Mesenchymal stem cell (in vitro differentiated cells and primary cell): ENCODE results near the gene TMEM74B.

Experiments
- DNase-seq: peaks from one replicate; pipeline ENCODE4 v3.0.0-alpha.2; 2013
- H2AFZ ChIP-seq: one replicate; pipeline ENCODE4 v1.6.1; 2013; ENCODE audit warnings: low read depth, mild to moderate bottlenecking, control low read depth, inconsistent platforms, low read length, moderate library complexity
- H2AK5ac ChIP-seq: 2 replicates; pipeline ENCODE4 v1.6.1; 2013; ENCODE audit warnings: low read length, moderate library complexity, mild to moderate bottlenecking, inconsistent platforms; ENCODE audit not compliant: severe bottlenecking
- H2BK120ac ChIP-seq: one replicate; pipeline ENCODE4 v1.6.1; 2013; ENCODE audit warnings: low read depth, mild to moderate bottlenecking, inconsistent platforms, low read length, moderate library complexity
- H2BK12ac ChIP-seq, 2 experiments: one replicate each; pipeline ENCODE4 v1.6.1; 2013; ENCODE audit warnings: inconsistent platforms in 2 of 2, low read length in 2 of 2, mild to moderate bottlenecking in 2 of 2, moderate library complexity in 2 of 2, control low read depth in 1 of 2
- H2BK15ac ChIP-seq: one replicate; pipeline ENCODE4 v1.6.1; 2013; ENCODE audit warnings: mild to moderate bottlenecking, low read depth, inconsistent platforms; ENCODE audit not compliant: poor library complexity, severe bottlenecking
- H2BK5ac ChIP-seq: 2 replicates; pipeline ENCODE4 v1.6.1; 2013; ENCODE audit warnings: low read depth, mild to moderate bottlenecking, low read length, control low read depth, inconsistent platforms; ENCODE audit not compliant: poor library complexity, severe bottlenecking
- H3K14ac ChIP-seq, 2 experiments: one replicate each; pipeline ENCODE4 v1.6.1; 2013; ENCODE audit warnings: inconsistent platforms in 2 of 2, low read length in 2 of 2, control low read depth in 1 of 2, mild to moderate bottlenecking in 1 of 2, moderate library complexity in 1 of 2
- H3K18ac ChIP-seq, 2 experiments: one replicate each; pipeline ENCODE4 v1.6.1; 2013; ENCODE audit warnings: inconsistent platforms in 2 of 2, low read length in 2 of 2, control low read depth in 1 of 2, low read depth in 1 of 2, mild to moderate bottlenecking in 1 of 2
- H3K23ac ChIP-seq, 2 experiments: one replicate each; pipeline ENCODE4 v1.6.1; 2013; ENCODE audit warnings: inconsistent platforms in 2 of 2, low read length in 2 of 2, mild to moderate bottlenecking in 2 of 2, moderate library complexity in 2 of 2, control low read depth in 1 of 2
- H3K27ac ChIP-seq: 2 replicates; pipeline ENCODE4 v1.5.1; 2013; ENCODE audit warnings: mild to moderate bottlenecking, moderate library complexity, low read length, control low read depth, inconsistent platforms; ENCODE audit not compliant: poor library complexity, severe bottlenecking
- H3K27me3 ChIP-seq, 2 experiments: 2 replicates each; pipeline versions ENCODE4 v1.6.1 to v1.7.0; 2013; ENCODE audit warnings: low read length in 2 of 2, mild to moderate bottlenecking in 2 of 2, moderate library complexity in 2 of 2, control low read depth in 1 of 2, inconsistent platforms in 1 of 2; ENCODE audit not compliant: control insufficient read depth in 1 of 2, insufficient read depth in 1 of 2
- H3K36me3 ChIP-seq, 2 experiments: 2 replicates each; pipeline versions ENCODE4 v1.6.1 to v1.7.0; 2013; ENCODE audit warnings: low read length in 2 of 2, control low read depth in 1 of 2, inconsistent platforms in 1 of 2, low read depth in 1 of 2, mild to moderate bottlenecking in 1 of 2; ENCODE audit not compliant: insufficient read depth in 2 of 2, control insufficient read depth in 1 of 2
- H3K4ac ChIP-seq, 2 experiments: one replicate each; pipeline ENCODE4 v1.6.1; 2013; ENCODE audit warnings: inconsistent platforms in 2 of 2, low read length in 2 of 2, mild to moderate bottlenecking in 2 of 2, moderate library complexity in 2 of 2, control low read depth in 1 of 2, low read depth in 1 of 2
- H3K4me1 ChIP-seq: 2 replicates; pipeline ENCODE4 v1.6.1; 2013; ENCODE audit warnings: low read depth, low read length, control low read depth; ENCODE audit not compliant: control insufficient read depth, insufficient read depth
- H3K4me2 ChIP-seq: 2 replicates; pipeline ENCODE4 v1.6.1; 2013; ENCODE audit warnings: low read length, mild to moderate bottlenecking, inconsistent platforms; ENCODE audit not compliant: poor library complexity, severe bottlenecking
- H3K4me3 ChIP-seq, 2 experiments: 2 replicates each; pipeline versions ENCODE4 v1.5.1 to v1.7.0; 2013; ENCODE audit warnings: low read length in 2 of 2, mild to moderate bottlenecking in 2 of 2, control low read depth in 1 of 2, low read depth in 1 of 2; ENCODE audit not compliant: insufficient read depth in 1 of 2
- H3K79me1 ChIP-seq: replicated peaks from 2 replicates; pipeline ENCODE4 v1.6.1; 2013; ENCODE audit warnings: mild to moderate bottlenecking, control low read depth, low read length, inconsistent platforms; ENCODE audit not compliant: poor library complexity, severe bottlenecking
- H3K9ac ChIP-seq: 2 replicates; pipeline ENCODE4 v1.7.0; 2013; ENCODE audit warnings: mild to moderate bottlenecking, low read length, moderate library complexity
- H3K9me3 ChIP-seq: 2 replicates; pipeline ENCODE4 v1.7.0; 2013; ENCODE audit warnings: mild to moderate bottlenecking, low read length; ENCODE audit not compliant: control insufficient read depth
- H4K8ac ChIP-seq: one replicate; pipeline ENCODE4 v1.6.1; 2013; ENCODE audit warnings: inconsistent platforms, mild to moderate bottlenecking, low read length, moderate library complexity
- H4K91ac ChIP-seq: one replicate; pipeline ENCODE4 v1.6.1; 2013; ENCODE audit warnings: mild to moderate bottlenecking, low read length, inconsistent platforms
- WGBS: methylation state at CpG from one replicate; pipeline ENCODE4 v1.1.7; 2013; ENCODE audit warnings: mixed read lengths; 5-methylcytosine and 5-hydroxymethylcytosine counted together

TMEM74B gene

DNA sequence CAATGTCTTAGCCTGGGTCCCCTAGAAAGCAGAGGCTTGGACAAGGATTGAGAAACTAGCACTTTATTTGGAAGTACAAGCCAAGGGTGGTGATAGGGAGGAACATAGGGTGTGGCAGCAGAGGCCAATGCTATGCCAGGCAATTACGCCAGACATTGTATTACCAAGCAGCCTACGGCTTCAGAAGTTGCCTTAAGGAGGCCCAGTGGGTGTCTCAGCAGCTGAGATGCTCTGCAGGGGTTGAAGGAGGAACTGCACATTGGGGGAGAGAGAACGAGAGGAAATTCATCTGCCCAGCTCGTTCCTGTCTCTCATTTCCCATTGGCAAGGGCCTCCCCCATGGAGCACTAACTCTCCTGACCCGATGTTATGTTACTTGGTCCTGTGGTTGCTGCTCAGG lies 19.3 kb upstream of the TMEM74B start:
- no peak overlapping the region for H2AFZ ChIP-seq
- H3K4ac ChIP-seq, result no peak overlapping the region
- 92% methylated on average over 5 of the region's 5 CpGs for WGBS

DNA sequence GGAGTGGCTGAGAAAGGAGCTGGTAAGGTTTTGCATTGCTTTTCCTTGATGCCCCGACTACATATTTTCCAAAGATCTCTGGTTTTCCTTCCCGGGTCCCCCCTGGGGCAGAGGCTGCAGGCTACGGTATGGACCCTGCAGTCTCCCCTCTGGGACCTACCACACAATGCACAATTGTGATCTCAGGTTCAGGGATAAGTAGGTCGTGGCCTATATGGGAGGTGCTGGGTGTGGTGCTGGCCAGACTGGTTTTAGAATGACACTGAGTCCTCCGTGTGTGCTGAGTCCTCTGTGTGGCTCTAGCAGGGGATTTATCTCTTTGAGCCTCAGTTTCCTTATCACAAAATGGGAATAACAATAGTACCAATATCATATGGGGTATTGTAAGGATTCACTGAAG lies 18.8 kb upstream of the TMEM74B start:
- Histone ChIP-seq H3K14ac (no peak overlapping the region), H3K4me3 (no peak overlapping the region), H3K4me1 (no peaks in the 10 kb centered on the region), H2BK120ac (no peak overlapping the region), H3K27ac (no peak overlapping the region), H2AFZ (no peak overlapping the region), H3K79me1 (no peaks in the 10 kb centered on the region), H3K23ac (peak overlapping the region in 1 of 2 experiments; percentile 63), H3K4me2 (no peak overlapping the region), H2AK5ac (no peak overlapping the region), H3K9me3 (no peaks in the 10 kb centered on the region), H3K18ac (no peak overlapping the region), H2BK12ac (no peak overlapping the region), H4K91ac (no peak overlapping the region), H2BK5ac (no peak overlapping the region), H3K9ac (no peak overlapping the region), H3K27me3 (peaks cover 49 to 68% of the 10 kb centered on the region in 2 experiments), H3K4ac (no peak overlapping the region), H4K8ac (no peak overlapping the region), H3K36me3 (no peaks in the 10 kb centered on the region), H2BK15ac (no peak overlapping the region)
- DNase-seq, result no peak
- 79% methylated on average over 3 of the region's 5 CpGs for WGBS

More for the DNA sequence above, 19.3 kb upstream of the TMEM74B start:
- H3K9me3 ChIP-seq, result no peaks in the 10 kb centered on the region
- no peak overlapping the region for H2BK5ac ChIP-seq
- DNase-seq, result no peak
- H3K36me3 ChIP-seq, result no peaks in the 10 kb centered on the region
- no peak overlapping the region for H3K9ac ChIP-seq
- H3K4me1 ChIP-seq, result no peaks in the 10 kb centered on the region
- H3K4me3 ChIP-seq, result no peak overlapping the region
- no peaks in the 10 kb centered on the region for H3K79me1 ChIP-seq
- no peak overlapping the region for H2AK5ac ChIP-seq
- H3K4me2 ChIP-seq, result no peak overlapping the region
- H2BK15ac ChIP-seq, result no peak overlapping the region
- no peak overlapping the region for H2BK120ac ChIP-seq
- H3K18ac ChIP-seq, result no peak overlapping the region
- H3K14ac ChIP-seq, result no peak overlapping the region
- no peak overlapping the region for H3K23ac ChIP-seq
- H3K27ac ChIP-seq, result no peak overlapping the region
- peaks cover 49 to 68% of the 10 kb centered on the region in 2 experiments for H3K27me3 ChIP-seq
- no peak overlapping the region for H2BK12ac ChIP-seq
- H4K8ac ChIP-seq, result no peak overlapping the region
- no peak overlapping the region for H4K91ac ChIP-seq

DNA sequence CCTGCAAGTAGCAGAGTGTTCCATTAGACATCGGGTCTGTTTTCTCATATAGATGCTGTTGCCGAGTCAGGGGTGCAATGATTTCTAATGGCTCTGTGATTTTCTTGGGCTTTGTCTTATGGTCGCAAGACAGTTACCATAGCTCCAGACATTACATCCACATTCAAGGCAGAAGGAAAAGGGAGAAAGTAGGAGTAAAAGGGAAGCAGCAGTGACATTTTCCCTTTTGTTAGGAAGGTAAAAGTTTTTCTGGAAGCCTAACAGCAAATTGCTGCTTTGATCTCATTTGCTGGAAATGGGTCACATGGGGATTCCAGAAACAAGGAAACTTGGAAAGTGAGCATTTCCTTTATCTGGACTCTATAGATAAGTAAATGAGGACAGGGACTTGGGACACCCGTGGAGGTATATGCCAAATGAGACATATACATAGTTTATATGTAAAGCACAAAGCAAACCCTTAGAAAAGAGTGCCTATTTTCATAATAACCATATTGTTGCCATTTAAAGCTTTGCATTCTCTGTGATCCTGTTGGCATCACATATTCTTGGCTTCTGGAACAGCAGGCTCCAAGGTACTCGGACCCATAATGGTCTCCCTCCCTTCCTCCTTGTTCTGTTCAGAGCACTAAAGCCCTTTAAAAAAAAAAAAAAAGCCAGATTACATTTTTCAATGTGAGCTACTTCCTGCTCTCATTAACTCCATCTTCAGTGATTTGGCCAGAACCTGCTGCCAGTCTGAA lies 18.2 kb upstream of the TMEM74B start, which contains the start of gene C20orf202:
C20orf202 (plus strand) TSS at position 693 of the 743 bp plus-strand sequence. CDS start 132 bp downstream, outside the sequence.
- 79% methylated on average over 3 of the region's 5 CpGs for WGBS
- Histone ChIP-seq H3K14ac (no peak within 1 kb of the TSS), H4K8ac (no peak within 1 kb of the TSS), H2AFZ (no peak within 1 kb of the TSS), H3K4me3 (no peak within 1 kb of the TSS), H3K27ac (no peak within 1 kb of the TSS), H2BK120ac (no peak within 1 kb of the TSS), H3K27me3 (peaks cover 49 to 67% of the 10 kb centered on the region in 2 experiments), H4K91ac (no peak within 1 kb of the TSS), H2AK5ac (no peak within 1 kb of the TSS), H2BK5ac (no peak within 1 kb of the TSS), H3K18ac (no peak within 1 kb of the TSS), H3K23ac (peak within 1 kb of the TSS in 1 of 2 experiments; percentile 63), H3K79me1 (no peaks in the 10 kb centered on the region), H3K9ac (no peak within 1 kb of the TSS), H3K4me1 (no peaks in the 10 kb centered on the region), H3K9me3 (no peaks in the 10 kb centered on the region), H3K4ac (no peak within 1 kb of the TSS), H2BK12ac (no peak within 1 kb of the TSS), H3K36me3 (no peaks in the 10 kb centered on the region), H3K4me2 (no peak within 1 kb of the TSS), H2BK15ac (no peak within 1 kb of the TSS)
- no peak for DNase-seq

DNA sequence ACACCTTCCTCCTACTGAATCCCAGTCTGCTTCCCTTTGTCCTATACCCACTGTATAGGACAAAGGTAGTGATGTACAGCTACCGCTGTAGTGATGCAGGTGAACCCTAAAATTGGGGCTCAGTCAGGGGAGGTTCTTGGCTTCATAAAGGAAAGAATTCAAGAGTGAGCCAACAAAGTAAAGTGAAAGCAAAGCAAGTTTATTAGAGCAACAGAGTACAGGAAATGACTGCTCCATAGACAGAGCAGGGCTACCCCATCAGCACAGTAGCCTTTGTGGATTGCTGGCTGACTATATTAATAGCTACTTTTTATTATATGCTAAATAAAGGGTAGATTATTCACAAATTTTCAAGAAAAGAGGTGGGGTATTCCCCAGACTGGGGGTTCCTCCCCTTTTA lies 15.2 kb upstream of the TMEM74B start:
- Histone ChIP-seq H3K36me3 (no peaks in the 10 kb centered on the region), H2BK5ac (no peak overlapping the region), H3K4me3 (no peak overlapping the region), H4K91ac (no peak overlapping the region), H2AFZ (no peak overlapping the region), H3K14ac (no peak overlapping the region), H3K4me2 (no peak overlapping the region), H4K8ac (no peak overlapping the region), H3K23ac (no peak overlapping the region), H2BK15ac (no peak overlapping the region), H3K4ac (no peak overlapping the region), H2AK5ac (no peak overlapping the region), H3K27me3 (peaks cover 54 to 74% of the 10 kb centered on the region in 2 experiments), H3K4me1 (no peaks in the 10 kb centered on the region), H3K18ac (no peak overlapping the region), H3K79me1 (no peaks in the 10 kb centered on the region), H2BK12ac (no peak overlapping the region), H3K9ac (no peak overlapping the region), H3K9me3 (peaks cover 4% of the 10 kb centered on the region), H3K27ac (no peak overlapping the region), H2BK120ac (no peak overlapping the region)
- DNase-seq, result no peak
- 100% methylated on average over 1 of the region's 1 CpG for WGBS
